Endothelial cell of umbilical vein (primary cell): ENCODE data around the gene ZBTB12. TPM values are rescaled to one million over a fixed set of nuclear protein-coding genes. Genes with fewer than 3 reads are reported as not detected.
"Not testable (repeated sequence)": the region's sequence is repeated elsewhere in the genome, so short reads cannot be mapped to it uniquely, and the experiment has no call there.

Experiments used
- BruUV-seq: library from RNA; stranded (reverse); fragments of 400-500 nt; replicated peaks from 2 replicates; lab custom pipeline; 2021; lab: Mats Ljungman, UMichigan
- CTCF ChIA-PET: fragments of 300-600, 350-600 bp; sonication (Branson Sonifier 250); formaldehyde crosslinking; loops from one replicate; lab custom pipeline; 2021; ENCODE audit warnings: antibody characterized with exemption, inconsistent platforms; lab: Charles Lee
- POLR2A ChIA-PET: fragments of 300-600, 350-600 bp; sonication (Branson Sonifier 250); formaldehyde crosslinking; loops from one replicate; lab custom pipeline; 2021; ENCODE audit warnings: antibody characterized with exemption, inconsistent platforms; lab: Charles Lee
- DNase-seq: peaks from one replicate; pipeline ENCODE4 v3.0.0-alpha.2; 2011; ENCODE audit warnings: low read depth, low spot score
- FAIRE-seq: peaks from 2 replicates; lab custom pipeline; 2011; peaks lifted over from hg19 to GRCh38; lab: Jason Lieb, UNC
- H2AFZ ChIP-seq: 2 replicates; pipeline ENCODE4 v1.6.0; 2012; ENCODE audit warnings: low read depth, low read length, control low read depth, inconsistent platforms
- H3K27ac ChIP-seq: 2 replicates; pipeline ENCODE4 v1.5.1; 2011; ENCODE audit warnings: low read depth, mild to moderate bottlenecking, control low read depth, low read length, moderate library complexity; ENCODE audit not compliant: insufficient read depth
- H3K27me3 ChIP-seq, 2 experiments: 2 replicates each; pipeline versions ENCODE4 v1.6.0 to v1.6.1; 2011; ENCODE audit warnings: low read length in 2 of 2, mixed read lengths in 1 of 2; ENCODE audit not compliant: control insufficient read depth in 2 of 2, insufficient read depth in 2 of 2
- H3K36me3 ChIP-seq, 2 experiments: 2 replicates in 1 of 2; 3 replicates in 1 of 2; pipeline ENCODE4 v1.5.1; 2011; ENCODE audit warnings: low read length in 2 of 2, mild to moderate bottlenecking in 1 of 2, moderate library complexity in 1 of 2; ENCODE audit not compliant: control insufficient read depth in 2 of 2, insufficient read depth in 2 of 2; ENCODE audit errors: extremely low read depth in 1 of 2
- H3K4me1 ChIP-seq: 3 replicates; pipeline ENCODE4 v1.5.1; 2011; ENCODE audit warnings: mild to moderate bottlenecking, low read length; ENCODE audit not compliant: control insufficient read depth, insufficient read depth; ENCODE audit errors: extremely low read depth
- H3K4me2 ChIP-seq: 2 replicates; pipeline ENCODE4 v1.6.1; 2011; ENCODE audit warnings: low read length, control low read depth, mixed read lengths; ENCODE audit not compliant: insufficient read depth
- H3K4me3 ChIP-seq, 3 experiments: fragments of 200-600 bp in 1 of 3; sonication (generic), shearing (Covaris generic) in 1 of 3; replicated peaks in 1 of 3; 2 replicates each; pipeline ENCODE4 v1.5.1; 2011 to 2016; ENCODE audit warnings: control low read depth in 3 of 3, low read length in 3 of 3, mild to moderate bottlenecking in 2 of 3, inconsistent platforms in 1 of 3, low read depth in 1 of 3, moderate library complexity in 1 of 3; ENCODE audit not compliant: insufficient read depth in 1 of 3
- H3K79me2 ChIP-seq: 2 replicates; pipeline ENCODE4 v1.6.0; 2012; ENCODE audit warnings: low read length, inconsistent platforms; ENCODE audit not compliant: control insufficient read depth, insufficient read depth
- H3K9ac ChIP-seq: replicated peaks from 2 replicates; pipeline ENCODE3; 2011; ENCODE audit warnings: low read length, control low read depth; ENCODE audit not compliant: insufficient read depth; ENCODE audit errors: extremely low read depth
- H3K9me1 ChIP-seq: replicated peaks from 3 replicates; pipeline ENCODE4 v1.6.0; 2011; ENCODE audit warnings: mild to moderate bottlenecking, low read length; ENCODE audit not compliant: control insufficient read depth, insufficient read depth; ENCODE audit errors: extremely low read depth
- H3K9me3 ChIP-seq: replicated peaks from 2 replicates; pipeline ENCODE4 v1.5.1; 2012; ENCODE audit warnings: low read length, inconsistent platforms; ENCODE audit not compliant: control insufficient read depth, insufficient read depth
- H4K20me1 ChIP-seq: replicated peaks from 2 replicates; pipeline ENCODE3; 2011; ENCODE audit warnings: mild to moderate bottlenecking, low read length; ENCODE audit not compliant: control insufficient read depth, insufficient read depth; ENCODE audit errors: extremely low read depth
- CTCF ChIP-seq, 2 donors: IDR thresholded peaks; 1 replicate in 1 of 2; 2 replicates in 1 of 2; pipeline ENCODE4 v1.5.1; 2011; ENCODE audit warnings: low read length in 2 of 2, mild to moderate bottlenecking in 2 of 2, moderate library complexity in 2 of 2, control low read depth in 1 of 2, inconsistent platforms in 1 of 2, low read depth in 1 of 2; ENCODE audit not compliant: insufficient read depth in 1 of 2; ENCODE audit errors: extremely low read depth in 1 of 2
- EZH2 ChIP-seq: IDR thresholded peaks from 2 replicates; pipeline ENCODE4 v1.6.1; 2012; ENCODE audit warnings: borderline replicate concordance, low read depth, mild to moderate bottlenecking, moderate library complexity, low read length, inconsistent platforms; ENCODE audit not compliant: severe bottlenecking
- FOS ChIP-seq: IDR thresholded peaks from 2 replicates; pipeline ENCODE4 v1.6.1; 2011; ENCODE audit warnings: mild to moderate bottlenecking, low read length, moderate library complexity, borderline replicate concordance; ENCODE audit not compliant: insufficient read depth
- GATA2 ChIP-seq: IDR thresholded peaks from 2 replicates; pipeline ENCODE4 v1.7.0; 2011; ENCODE audit warnings: low read depth, mild to moderate bottlenecking, moderate library complexity, mixed read lengths, low read length; ENCODE audit not compliant: insufficient read length, insufficient read depth
- JUN ChIP-seq: IDR thresholded peaks from 2 replicates; pipeline ENCODE4 v1.6.1; 2011; ENCODE audit warnings: borderline replicate concordance, low read depth; ENCODE audit not compliant: insufficient read length, insufficient read depth
- MAX ChIP-seq: IDR thresholded peaks from 2 replicates; pipeline ENCODE4 v1.6.1; 2011; ENCODE audit not compliant: insufficient read depth, insufficient read length
- MYC ChIP-seq: IDR thresholded peaks from one replicate; pipeline ENCODE4 v1.6.1; 2011; ENCODE audit warnings: mild to moderate bottlenecking, low read depth, low read length
- POLR2A ChIP-seq: IDR thresholded peaks from 2 replicates; pipeline ENCODE4 v1.6.1; 2012; ENCODE audit warnings: low read depth, mild to moderate bottlenecking, control low read depth, low read length
- POLR2AphosphoS5 ChIP-seq: IDR thresholded peaks from 2 replicates; pipeline ENCODE4 v1.6.1; 2012; ENCODE audit warnings: low read depth, mild to moderate bottlenecking, control low read depth, low read length, moderate library complexity; ENCODE audit not compliant: insufficient read depth
- dilution Hi-C: fragments of 300-500 bp; cut with MboI; formaldehyde crosslinking; loops from one replicate; pipeline ENCODE4 v1.15.0; 2019; ENCODE audit warnings: low sequenced_read_pairs; ENCODE audit not compliant: extremely low pct_ligation_motif_present
- intact Hi-C: fragments of 100-400 bp; cut with micrococcal nuclease; formaldehyde crosslinking; loops from one replicate; pipeline ENCODE4 v1.10.0; 2022
- polyA plus RNA-seq, 4 experiments: library from polyadenylated mRNA; depleted of rRNA in 3 of 4; stranded (reverse) in 3 of 4; unstranded in 1 of 4; fragments of >200 nt; gene quantifications; 2 replicates each; pipeline versions ENCODE4 v1.2.1 to v1.2.3, GENCODE V29; 2011 to 2012; ENCODE audit warnings: missing spikeins in 1 of 4
- total RNA-seq: library from RNA; stranded (reverse); gene quantifications from 2 replicates; pipeline ENCODE4 v1.2.3, GENCODE V29; 2021

Gene ZBTB12
- total and polyA plus RNA-seq, 2 donors (not counting 3 experiments of a cell fraction or from before 2014, with no cell fraction given), result 2.9 to 4.9 TPM

- intact Hi-C loops, H3K9ac ChIP-seq, H3K4me1 ChIP-seq, CTCF ChIA-PET, dilution Hi-C loops, H4K20me1 ChIP-seq, H3K4me3 ChIP-seq, H3K9me1 ChIP-seq, H3K27ac ChIP-seq, H2AFZ ChIP-seq, DNase-seq, H3K9me3 ChIP-seq, POLR2A ChIA-PET, BruUV-seq, H3K4me2 ChIP-seq, H3K27me3 ChIP-seq, H3K79me2 ChIP-seq, FAIRE-seq, H3K36me3 ChIP-seq: not testable (repeated sequence)
Observed at GRCh38 chr6:31851980-31852718, 49.7 kb downstream of the ZBTB12 start.

- Histone ChIP-seq H3K9me1 (no peaks in the 10 kb centered on the region), H3K27me3 (no peaks in the 10 kb centered on the region), H2AFZ (no peak overlapping the region), H3K79me2 (no peaks in the 10 kb centered on the region), H3K4me2 (no peak overlapping the region), H3K9ac (no peak overlapping the region), H3K9me3 (no peaks in the 10 kb centered on the region), H3K4me3 (no peak overlapping the region), H3K36me3 (no peaks in the 10 kb centered on the region), H4K20me1 (no peaks in the 10 kb centered on the region), H3K4me1 (no peaks in the 10 kb centered on the region), H3K27ac (no peak overlapping the region)
- DNase-seq (no peak), FAIRE-seq (no peak)
- POLR2A ChIA-PET, result no interaction called here
- BruUV-seq, result no TSS peak
- TF ChIP-seq POLR2A (no peak), GATA2 (no peak), MAX (no peak), MYC (no peak), CTCF (IDR thresholded peaks at IDR 0.05; ENCODE audit: extremely low read depth in 1 of 2, insufficient read depth in 1 of 2, low read depth in 1 of 2, low read length in 2 of 2) (no peak), JUN (no peak), EZH2 (no peak), POLR2AphosphoS5 (no peak), FOS (no peak)
- CTCF ChIA-PET, result no interaction called here
- dilution Hi-C loops (no loop called here), intact Hi-C loops (no loop called here)
Observed at GRCh38 chr6:31851485-31851832, 50.4 kb downstream of the ZBTB12 start.
